GM21723 (cell line): ENCODE results near the gene ARHGEF39.

ENCODE experiments used
- ATAC-seq: cut with Tn5 transposase; IDR thresholded peaks from one replicate; pipeline ENCODE4 v1.9.1; 2021; ENCODE audit warnings: mild to moderate bottlenecking, moderate library complexity; ENCODE audit not compliant: unreplicated experiment

Gene ARHGEF39

GRCh38 chr9:35691757-35692301, 26.8 kb upstream of the ARHGEF39 start:
- no peak for ATAC-seq

GRCh38 chr9:35691334-35691650, 26.3 kb upstream of the ARHGEF39 start:
- no peak for ATAC-seq

- no peak for ATAC-seq
Measured at GRCh38 chr9:35690614-35691333, 25.8 kb upstream of the ARHGEF39 start.

GRCh38 chr9:35690294-35690613, 25.3 kb upstream of the ARHGEF39 start:
- ATAC-seq, result no peak

- ATAC-seq, result no peak
Measured at GRCh38 chr9:35689542-35690293, 24.7 kb upstream of the ARHGEF39 start, which contains the start of gene TPM2. Gene TPM2, minus strand, starts transcription at chr9:35689925. Its CDS starts 108 bp downstream, at chr9:35689817.

- ATAC-seq, result no peak
Measured at GRCh38 chr9:35688558-35689541, 23.9 kb upstream of the ARHGEF39 start.

- ATAC-seq, result no peak
Measured at GRCh38 chr9:35687972-35688557, 23.1 kb upstream of the ARHGEF39 start.

- no peak for ATAC-seq
Measured at GRCh38 chr9:35687306-35687705, 22.3 kb upstream of the ARHGEF39 start.

GRCh38 chr9:35686222-35687203, 21.5 kb upstream of the ARHGEF39 start:
- peak; percentile 53 for ATAC-seq

- ATAC-seq, result no peak
Measured at GRCh38 chr9:35685506-35685905, 20.5 kb upstream of the ARHGEF39 start.

GRCh38 chr9:35684921-35685320, 19.9 kb upstream of the ARHGEF39 start:
- ATAC-seq, result no peak

- no peak for ATAC-seq
Measured at GRCh38 chr9:35683323-35683722, 18.3 kb upstream of the ARHGEF39 start.

- ATAC-seq, result no peak
Measured at GRCh38 chr9:35682520-35683315, 17.7 kb upstream of the ARHGEF39 start.

GRCh38 chr9:35682051-35682450, 17.1 kb upstream of the ARHGEF39 start:
- no peak for ATAC-seq

GRCh38 chr9:35681341-35682002, 16.5 kb upstream of the ARHGEF39 start:
- ATAC-seq, result no peak

- no peak for ATAC-seq
Measured at GRCh38 chr9:35680331-35681105, 15.5 kb upstream of the ARHGEF39 start.

GRCh38 chr9:35679766-35680330, 14.9 kb upstream of the ARHGEF39 start:
- ATAC-seq, result no peak
